GM23248 (cell line): Measurements from ENCODE around the gene IFT88. TPM values are rescaled to one million over a fixed set of nuclear protein-coding genes. Genes with fewer than 3 reads are reported as not detected.

Source experiments
- DNase-seq: peaks from one replicate; pipeline ENCODE4 v3.0.0-alpha.2; 2015
- H2AFZ ChIP-seq: fragments of 200-600 bp; sonication (generic); 2 replicates; pipeline ENCODE4 v1.6.1; 2016; ENCODE audit warnings: antibody characterized with exemption
- H3F3A ChIP-seq: fragments of 200-600 bp; sonication (generic); 2 replicates; pipeline ENCODE4 v1.6.1; 2016; ENCODE audit warnings: mild to moderate bottlenecking, antibody characterized with exemption, mixed run types; ENCODE audit not compliant: insufficient read depth
- H3K27ac ChIP-seq: fragments of 200-600 bp; sonication (generic); 2 replicates; pipeline ENCODE4 v1.5.1; 2016; ENCODE audit warnings: mild to moderate bottlenecking
- H3K27me3 ChIP-seq: fragments of 200-600 bp; sonication (generic); replicated peaks from 2 replicates; pipeline ENCODE4 v1.6.1; 2016; ENCODE audit warnings: mild to moderate bottlenecking; ENCODE audit not compliant: insufficient read depth
- H3K36me3 ChIP-seq: fragments of 200-600 bp; sonication (generic); 2 replicates; pipeline ENCODE4 v1.6.1; 2016; ENCODE audit warnings: low read depth, mild to moderate bottlenecking
- H3K4me1 ChIP-seq: fragments of 200-600 bp; sonication (generic); 2 replicates; pipeline ENCODE4 v1.6.1; 2016; ENCODE audit warnings: mild to moderate bottlenecking; ENCODE audit not compliant: insufficient read depth
- H3K4me2 ChIP-seq: fragments of 200-600 bp; sonication (generic); one replicate; pipeline ENCODE4 v1.6.1; 2016; ENCODE audit warnings: mild to moderate bottlenecking; ENCODE audit not compliant: unreplicated experiment
- H3K4me3 ChIP-seq: fragments of 200-600 bp; sonication (generic); 2 replicates; pipeline ENCODE4 v1.5.1; 2016; ENCODE audit warnings: mild to moderate bottlenecking
- H3K79me2 ChIP-seq: fragments of 200-600 bp; sonication (generic); 2 replicates; pipeline ENCODE4 v1.6.1; 2016; ENCODE audit warnings: mild to moderate bottlenecking; ENCODE audit not compliant: insufficient read depth
- H3K9ac ChIP-seq: fragments of 200-600 bp; sonication (generic); 2 replicates; pipeline ENCODE4 v1.6.1; 2016; ENCODE audit warnings: mild to moderate bottlenecking
- H3K9me2 ChIP-seq: fragments of 200-600 bp; sonication (generic); 2 replicates; pipeline ENCODE4 v1.6.1; 2016; ENCODE audit warnings: mixed run types, mild to moderate bottlenecking, moderate library complexity; ENCODE audit not compliant: insufficient read depth
- H3K9me3 ChIP-seq: fragments of 200-600 bp; sonication (generic); one replicate; pipeline ENCODE4 v1.6.1; 2017; ENCODE audit warnings: low read depth
- H4K20me1 ChIP-seq: fragments of 200-600 bp; sonication (generic); 2 replicates; pipeline ENCODE4 v1.6.0; 2016; ENCODE audit not compliant: insufficient read depth
- EZH2 ChIP-seq: fragments of 200-600 bp; sonication (generic); IDR thresholded peaks from 2 replicates; pipeline ENCODE4 v1.6.1; 2018; ENCODE audit warnings: antibody characterized with exemption, mild to moderate bottlenecking; ENCODE audit not compliant: insufficient read depth, poor library complexity, severe bottlenecking
- EZH2phosphoT487 ChIP-seq: fragments of 200-600 bp; sonication (generic); IDR thresholded peaks from 2 replicates; pipeline ENCODE4 v1.6.1; 2018; ENCODE audit warnings: antibody characterized with exemption, moderate library complexity, mild to moderate bottlenecking, low read depth; ENCODE audit not compliant: insufficient read depth
- WGBS, 2 experiments: methylation state at CpG; one replicate each; pipeline ENCODE4 v1.1.6; 2015 to 2017; ENCODE audit warnings: low lambda C conversion rate in 2 of 2, low coverage in 1 of 2; ENCODE audit errors: missing lambda C conversion rate in 2 of 2; 5-methylcytosine and 5-hydroxymethylcytosine counted together
- in situ Hi-C: fragments of 300-500 bp; cut with MboI; formaldehyde crosslinking; loops from 2 replicates; pipeline ENCODE4 v1.15.0; 2020
- polyA plus RNA-seq: library from polyadenylated mRNA; unstranded; fragments of >200 nt; fragmentation: Nextera tagmentation; extraction: Ambion mirVana; gene quantifications from 2 replicates; pipeline ENCODE4 v1.2.1, GENCODE V29; 2016
- total RNA-seq: library from RNA; depleted of rRNA; stranded (reverse); fragments of >200 nt; shearing (Covaris generic); gene quantifications from 2 replicates; pipeline ENCODE4 v1.2.3, GENCODE V29; 2014

The IFT88 gene
- total and polyA plus RNA-seq, 2 experiments from 2014 or later, result 10.3 to 11.4 TPM

GRCh38 chr13:20588529-20589110, 21.7 kb downstream of the IFT88 start:
- Histone ChIP-seq H3K27me3 (no peaks in the 10 kb centered on the region), H3K4me3 (no peak overlapping the region), H3K9me2 (no peaks in the 10 kb centered on the region), H3K4me1 (no peaks in the 10 kb centered on the region), H3K27ac (no peak overlapping the region), H3K9ac (no peak overlapping the region), H2AFZ (no peak overlapping the region), H3K4me2 (no peak overlapping the region), H3K9me3 (no peaks in the 10 kb centered on the region), H4K20me1 (no peaks in the 10 kb centered on the region), H3K36me3 (peaks cover 12% of the 10 kb centered on the region), H3K79me2 (no peaks in the 10 kb centered on the region), H3F3A (no peaks in the 10 kb centered on the region)
- in situ Hi-C loops, result no loop called here
- no peak for DNase-seq
- no peak for TF ChIP-seq EZH2
- no peak for TF ChIP-seq EZH2phosphoT487
- 93 to 98% methylated on average over 4 of the region's 4 CpGs for WGBS, 2 experiments

- no peaks in the 10 kb centered on the region for H3K36me3 ChIP-seq
- H2AFZ ChIP-seq, result no peak overlapping the region
- no peak overlapping the region for H3K9ac ChIP-seq
- H3K79me2 ChIP-seq, result no peaks in the 10 kb centered on the region
- 93 to 94% methylated on average over 2 of the region's 2 CpGs for whole genome bisulfite sequencing, 2 experiments
- TF ChIP-seq EZH2 (no peak), EZH2phosphoT487 (no peak)
- in situ Hi-C loops, result no loop called here
- no peak for DNase-seq
- no peaks in the 10 kb centered on the region for H3K9me3 ChIP-seq
- H3K4me2 ChIP-seq, result no peak overlapping the region
- no peaks in the 10 kb centered on the region for H3K9me2 ChIP-seq
- H3F3A ChIP-seq, result no peaks in the 10 kb centered on the region
- H3K4me1 ChIP-seq, result no peaks in the 10 kb centered on the region
- H3K27me3 ChIP-seq, result no peaks in the 10 kb centered on the region
- no peak overlapping the region for H3K27ac ChIP-seq
- no peaks in the 10 kb centered on the region for H4K20me1 ChIP-seq
- no peak overlapping the region for H3K4me3 ChIP-seq
Measured at GRCh38 chr13:20590561-20590960, 23.6 kb downstream of the IFT88 start.

GRCh38 chr13:20592606-20593005, 25.6 kb downstream of the IFT88 start:
- Histone ChIP-seq H3K27ac (no peak overlapping the region), H3K27me3 (no peaks in the 10 kb centered on the region)

GRCh38 chr13:20594280-20594679, 27.3 kb downstream of the IFT88 start:
- Histone ChIP-seq H3K9me3 (no peaks in the 10 kb centered on the region), H2AFZ (no peak overlapping the region), H3K79me2 (no peaks in the 10 kb centered on the region), H3K27ac (no peak overlapping the region), H3K9ac (no peak overlapping the region), H3K27me3 (no peaks in the 10 kb centered on the region), H3K4me2 (no peak overlapping the region), H3K4me1 (no peaks in the 10 kb centered on the region), H3K36me3 (no peaks in the 10 kb centered on the region), H3F3A (no peaks in the 10 kb centered on the region), H3K4me3 (no peak overlapping the region), H3K9me2 (no peaks in the 10 kb centered on the region), H4K20me1 (no peaks in the 10 kb centered on the region)
- in situ Hi-C loops, result no loop called here
- 69 to 71% methylated on average over 2 of the region's 2 CpGs for WGBS, 2 experiments
- no peak for DNase-seq
- no peak for TF ChIP-seq EZH2phosphoT487
- no peak for TF ChIP-seq EZH2

More at GRCh38 chr13:20592606-20593005, 25.6 kb downstream of the IFT88 start:
- Histone ChIP-seq H3F3A (no peaks in the 10 kb centered on the region), H3K79me2 (no peaks in the 10 kb centered on the region), H3K4me3 (no peak overlapping the region), H3K9me2 (no peaks in the 10 kb centered on the region), H3K9ac (no peak overlapping the region), H3K4me2 (no peak overlapping the region), H3K9me3 (no peaks in the 10 kb centered on the region), H4K20me1 (no peaks in the 10 kb centered on the region), H3K4me1 (no peaks in the 10 kb centered on the region), H2AFZ (no peak overlapping the region), H3K36me3 (no peaks in the 10 kb centered on the region)
- no peak for TF ChIP-seq EZH2
- no peak for TF ChIP-seq EZH2phosphoT487
- 95 to 96% methylated on average over 4 of the region's 4 CpGs for WGBS, 2 experiments
- in situ Hi-C loops, result no loop called here
- DNase-seq, result no peak
